Dermis microvascular lymphatic vessel endothelial cell (primary cell): ENCODE results near the gene ZC3H12A. TPM values are rescaled to one million over a fixed set of nuclear protein-coding genes. Genes with fewer than 3 reads are reported as not detected.
A peak's percentile ranks its signal among the peaks of the same experiment; 100 is the strongest.

Experiments used
- DNase-seq, 2 donors: peaks; one replicate each; pipeline versions ENCODE4 v3.0.0 to v3.0.0-alpha.2; 2010; ENCODE audit warnings: low read depth in 2 of 2
- total RNA-seq: library from RNA; depleted of rRNA; stranded (reverse); fragments of >200 nt; gene quantifications from 2 replicates; pipeline ENCODE4 v1.2.1, GENCODE V29; 2014

The ZC3H12A gene
- total RNA-seq, 1 donor from 2014 or later, result 1.9 TPM

- DNase-seq, result no peak
Measured at GRCh38 chr1:37455516-37455915, 18.9 kb upstream of the ZC3H12A start.

- DNase-seq, result no peak
Measured at GRCh38 chr1:37456614-37457013, 17.8 kb upstream of the ZC3H12A start.

GRCh38 chr1:37458551-37458950 lies 15.8 kb upstream of the ZC3H12A start:
- no peak for DNase-seq

GRCh38 chr1:37461698-37462436 lies 12.5 kb upstream of the ZC3H12A start:
- DNase-seq, result peak in 1 of 2 donors; percentile 67

- DNase-seq, result no peak
Measured at GRCh38 chr1:37464443-37464842, 9.9 kb upstream of the ZC3H12A start.

- no peak for DNase-seq
Measured at GRCh38 chr1:37465593-37466517, 8.5 kb upstream of the ZC3H12A start.

GRCh38 chr1:37468037-37468436 lies 6.3 kb upstream of the ZC3H12A start:
- no peak for DNase-seq

- no peak for DNase-seq
Measured at GRCh38 chr1:37469386-37469785, 5.0 kb upstream of the ZC3H12A start.

GRCh38 chr1:37471345-37472231 lies 2.8 kb upstream of the ZC3H12A start:
- DNase-seq, result peak in 1 of 2 donors; percentile 87

- no peak for DNase-seq
Measured at GRCh38 chr1:37472281-37472680, 2.1 kb upstream of the ZC3H12A start.

- DNase-seq, result no peak
Measured at GRCh38 chr1:37472994-37473393, 1.4 kb upstream of the ZC3H12A start.

GRCh38 chr1:37473431-37474045 lies 842 bp upstream of the ZC3H12A start:
- peak in 1 of 2 donors; percentile 45 for DNase-seq

- peak in 1 of 2 donors; percentile 58 for DNase-seq
Measured at GRCh38 chr1:37474697-37475379, 458 bp downstream of the ZC3H12A start.

- DNase-seq, result no peak
Measured at GRCh38 chr1:37475380-37476086, 1.2 kb downstream of the ZC3H12A start.

GRCh38 chr1:37476087-37476452 lies 1.7 kb downstream of the ZC3H12A start:
- DNase-seq, result no peak

GRCh38 chr1:37476460-37477197 lies 2.2 kb downstream of the ZC3H12A start:
- DNase-seq, result peak in 1 of 2 donors; percentile 86

GRCh38 chr1:37477198-37477931 lies 3.0 kb downstream of the ZC3H12A start:
- DNase-seq, result peak in 1 of 2 donors; percentile 87

GRCh38 chr1:37477946-37478345 lies 3.6 kb downstream of the ZC3H12A start:
- DNase-seq, result no peak
